Activated naive CD8-positive, alpha-beta T cell treated with anti-CD3 and anti-CD28 coated beads for 36 hours (primary cell): ENCODE results near the gene CD99L2. TPM values are rescaled to one million over a fixed set of nuclear protein-coding genes. Genes with fewer than 3 reads are reported as not detected.

ENCODE experiments used
- DNase-seq: peaks from one replicate; pipeline ENCODE4 v3.0.0; 2021
- H3K27ac Mint-ChIP-seq: one replicate; pipeline ENCODE4 v1.8.0; 2022; ENCODE audit warnings: mild to moderate bottlenecking, moderate library complexity, mixed read lengths
- H3K27me3 Mint-ChIP-seq: one replicate; pipeline ENCODE4 v1.8.0; 2022; ENCODE audit warnings: mild to moderate bottlenecking, mixed read lengths
- H3K36me3 Mint-ChIP-seq: one replicate; pipeline ENCODE4 v1.8.0; 2021; ENCODE audit warnings: mild to moderate bottlenecking, mixed read lengths
- H3K4me1 Mint-ChIP-seq: one replicate; pipeline ENCODE4 v1.8.0; 2021; ENCODE audit warnings: mixed read lengths
- H3K4me3 Mint-ChIP-seq: one replicate; pipeline ENCODE4 v1.8.0; 2022; ENCODE audit warnings: mild to moderate bottlenecking, moderate library complexity, mixed read lengths
- H3K9me3 Mint-ChIP-seq: one replicate; pipeline ENCODE4 v1.8.0; 2022; ENCODE audit warnings: mixed read lengths
- total RNA-seq, 2 experiments: library from RNA; stranded (reverse); gene quantifications; one replicate each; pipeline ENCODE4 v1.2.3, GENCODE V29; 2021

Gene CD99L2, protein sequence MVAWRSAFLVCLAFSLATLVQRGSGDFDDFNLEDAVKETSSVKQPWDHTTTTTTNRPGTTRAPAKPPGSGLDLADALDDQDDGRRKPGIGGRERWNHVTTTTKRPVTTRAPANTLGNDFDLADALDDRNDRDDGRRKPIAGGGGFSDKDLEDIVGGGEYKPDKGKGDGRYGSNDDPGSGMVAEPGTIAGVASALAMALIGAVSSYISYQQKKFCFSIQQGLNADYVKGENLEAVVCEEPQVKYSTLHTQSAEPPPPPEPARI
- total RNA-seq, result 1 to 10 TPM; 8.0 to 9.1 TPM

DNA sequence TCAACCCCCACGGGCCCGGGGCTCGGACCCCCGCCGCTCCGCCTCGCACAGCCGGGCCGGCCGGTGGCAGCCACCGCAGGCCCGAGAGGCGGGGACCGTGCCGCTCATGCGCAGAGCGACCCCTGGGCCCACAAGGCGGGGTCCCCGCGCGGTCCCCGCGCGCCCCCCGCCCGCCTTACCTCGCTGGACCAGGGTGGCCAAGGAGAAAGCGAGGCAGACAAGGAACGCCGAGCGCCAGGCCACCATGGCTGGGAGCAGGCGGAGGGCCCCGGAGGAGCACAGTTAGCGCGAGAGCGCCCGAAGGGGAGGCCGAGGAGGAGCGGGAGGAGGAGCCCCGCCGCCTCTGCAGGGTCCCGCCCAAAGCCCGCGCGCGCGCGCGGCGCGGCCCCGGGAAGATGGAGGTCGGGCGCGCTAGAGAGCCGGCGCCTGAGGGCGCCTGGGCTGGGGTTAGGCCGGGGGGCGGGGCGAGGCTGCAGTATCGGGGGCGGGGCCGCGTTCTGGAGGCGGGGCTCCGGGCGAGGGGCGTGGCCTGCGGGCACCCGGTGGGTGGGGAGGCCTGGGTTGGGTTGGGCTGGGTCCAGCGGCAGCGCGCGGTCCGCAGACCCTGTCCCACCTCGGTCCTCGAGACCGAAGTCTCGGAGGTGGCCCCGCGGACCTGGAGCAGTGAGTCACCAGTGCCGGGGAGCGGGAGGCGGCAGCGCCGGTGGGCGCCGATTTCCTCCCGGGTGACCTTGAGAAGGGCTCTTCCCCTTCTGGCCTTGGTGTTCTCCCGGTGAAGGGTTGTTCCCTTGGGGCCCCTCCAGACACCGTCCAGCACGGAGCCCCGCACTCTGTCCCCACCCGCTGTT is at the start of gene CD99L2:
Gene CD99L2, minus strand, starts transcription at position 326 of the 848 bp plus-strand sequence. Its CDS starts 80 bp downstream, at position 246.
- peaks cover 5% of the 10 kb centered on the region for H3K36me3 Mint-ChIP-seq
- peaks cover 5% of the 10 kb centered on the region for H3K4me1 Mint-ChIP-seq
- no peaks in the 10 kb centered on the region for H3K9me3 Mint-ChIP-seq
- no peaks in the 10 kb centered on the region for H3K27me3 Mint-ChIP-seq
- DNase-seq, result peak; percentile 87
- H3K27ac Mint-ChIP-seq, result peak within 1 kb of the TSS; percentile 55
- H3K4me3 Mint-ChIP-seq, result peak within 1 kb of the TSS; percentile 79

DNA sequence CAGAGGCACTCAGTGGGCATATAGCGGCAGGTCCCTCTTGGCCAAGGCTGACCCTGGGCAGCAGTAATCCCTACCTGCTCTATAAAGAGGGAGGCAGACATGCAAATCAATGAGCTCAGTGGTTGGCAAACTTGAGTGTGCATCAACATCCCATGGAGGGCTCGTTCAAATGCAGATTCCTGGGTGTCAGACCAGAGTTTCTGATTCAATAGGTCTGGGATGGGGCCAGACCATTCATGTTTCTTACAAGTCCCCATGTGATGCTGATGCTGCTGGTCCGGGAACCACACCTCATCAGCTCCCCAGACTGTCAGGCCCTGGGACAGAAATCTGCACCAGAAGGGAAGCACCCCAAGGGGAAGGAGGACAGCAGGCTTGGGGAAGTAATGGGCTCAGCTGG is 45.8 kb upstream of the CD99L2 start:
- Mint-ChIP-seq H3K4me1 (no peaks in the 10 kb centered on the region), H3K36me3 (no peaks in the 10 kb centered on the region), H3K27me3 (no peaks in the 10 kb centered on the region)

DNA sequence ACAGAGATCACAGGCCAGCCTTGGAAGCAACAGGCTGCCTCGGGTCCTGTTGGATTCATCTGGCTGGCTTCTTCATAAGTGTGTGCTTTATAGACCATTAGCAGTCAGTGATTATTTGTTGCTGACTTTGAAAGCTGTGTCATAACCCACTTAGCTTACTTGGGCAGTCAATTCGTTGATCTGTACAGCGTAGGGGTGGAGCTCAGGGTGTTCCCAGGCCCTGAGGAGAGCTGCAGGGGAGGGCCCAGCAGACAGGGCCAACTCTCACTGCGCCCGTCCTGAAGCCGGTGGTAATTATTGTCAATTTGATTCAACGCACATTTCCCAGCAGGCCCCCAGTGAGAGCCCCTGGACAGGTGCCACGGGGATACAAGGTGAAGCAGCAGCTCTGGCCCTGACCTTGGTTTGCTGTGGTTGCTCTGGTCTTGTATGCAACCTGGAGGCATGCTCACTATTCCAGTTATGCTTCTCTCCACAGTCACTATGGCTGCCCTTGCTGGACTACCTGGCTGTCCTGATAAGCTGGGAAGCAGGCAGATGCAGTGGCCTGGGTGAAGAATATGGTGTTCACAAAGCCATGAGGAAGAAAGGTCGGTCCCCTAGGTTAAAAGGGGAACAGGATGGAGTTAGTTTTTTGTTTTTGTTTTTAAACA is 44.6 kb upstream of the CD99L2 start:
- no peaks in the 10 kb centered on the region for H3K9me3 Mint-ChIP-seq
- no peaks in the 10 kb centered on the region for H3K27me3 Mint-ChIP-seq
- no peak overlapping the region for H3K4me3 Mint-ChIP-seq
- DNase-seq, result no peak
- H3K27ac Mint-ChIP-seq, result no peak overlapping the region
- no peaks in the 10 kb centered on the region for H3K4me1 Mint-ChIP-seq
- H3K36me3 Mint-ChIP-seq, result no peaks in the 10 kb centered on the region

More for the DNA sequence above, 45.8 kb upstream of the CD99L2 start:
- DNase-seq, result no peak
- Mint-ChIP-seq H3K4me3 (no peak overlapping the region), H3K27ac (no peak overlapping the region), H3K9me3 (no peaks in the 10 kb centered on the region)

DNA sequence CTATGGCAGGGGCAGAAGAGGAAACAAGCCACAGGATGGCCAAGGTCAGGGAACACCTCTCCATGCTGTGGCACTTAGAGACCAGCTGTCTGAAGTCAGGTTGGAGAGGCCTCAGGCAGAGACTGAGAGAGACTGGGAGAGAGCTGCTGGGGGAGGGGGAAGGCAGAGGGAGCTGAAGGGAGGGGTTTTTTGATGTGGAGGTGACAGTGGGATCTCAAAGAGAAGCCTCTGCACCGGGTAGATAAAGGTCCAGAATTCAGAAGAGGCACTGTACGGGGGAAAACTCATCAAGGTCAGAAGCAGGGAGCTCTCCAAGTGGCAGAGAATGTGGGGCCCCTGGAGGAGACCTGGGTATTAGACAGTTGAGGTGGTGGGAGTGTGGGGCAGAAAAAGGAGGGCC is 43.1 kb upstream of the CD99L2 start:
- no peak for DNase-seq
- Mint-ChIP-seq H3K4me1 (no peaks in the 10 kb centered on the region), H3K36me3 (peaks cover 1% of the 10 kb centered on the region), H3K27me3 (no peaks in the 10 kb centered on the region), H3K27ac (no peak overlapping the region), H3K4me3 (no peak overlapping the region), H3K9me3 (no peaks in the 10 kb centered on the region)

DNA sequence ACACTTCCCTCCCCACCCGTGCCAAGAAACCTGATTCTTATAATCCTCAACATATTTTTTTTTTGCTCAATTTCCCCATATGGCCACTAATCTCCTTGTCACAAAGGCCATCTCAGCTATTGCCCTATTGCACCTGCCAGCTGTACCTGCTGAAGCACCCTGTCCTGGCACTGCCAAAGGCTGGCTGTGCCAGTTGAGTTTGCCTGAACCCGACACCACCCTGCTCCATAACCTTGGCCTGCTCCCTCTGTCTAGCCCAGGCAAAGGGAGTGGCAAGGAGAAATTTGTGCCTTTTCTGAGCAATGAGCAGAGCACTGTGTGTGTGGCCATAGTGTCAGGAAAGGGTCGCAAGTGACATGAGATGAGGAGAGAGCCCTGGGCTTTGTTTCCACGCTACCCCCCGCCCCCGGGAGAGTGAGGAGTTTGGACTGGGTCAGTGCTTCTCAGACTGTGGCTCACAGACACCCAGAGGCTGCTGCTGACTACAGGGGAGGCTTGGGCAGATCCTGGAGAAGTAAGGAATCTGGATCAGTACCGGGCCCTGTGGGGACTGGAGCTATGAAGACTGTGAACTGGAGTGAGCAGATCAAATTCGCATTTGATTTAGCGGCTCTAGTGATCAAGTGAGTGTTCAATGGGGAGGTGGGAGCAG is 42.5 kb upstream of the CD99L2 start:
- Mint-ChIP-seq H3K4me1 (no peaks in the 10 kb centered on the region), H3K27ac (no peak overlapping the region), H3K4me3 (no peak overlapping the region)

DNA sequence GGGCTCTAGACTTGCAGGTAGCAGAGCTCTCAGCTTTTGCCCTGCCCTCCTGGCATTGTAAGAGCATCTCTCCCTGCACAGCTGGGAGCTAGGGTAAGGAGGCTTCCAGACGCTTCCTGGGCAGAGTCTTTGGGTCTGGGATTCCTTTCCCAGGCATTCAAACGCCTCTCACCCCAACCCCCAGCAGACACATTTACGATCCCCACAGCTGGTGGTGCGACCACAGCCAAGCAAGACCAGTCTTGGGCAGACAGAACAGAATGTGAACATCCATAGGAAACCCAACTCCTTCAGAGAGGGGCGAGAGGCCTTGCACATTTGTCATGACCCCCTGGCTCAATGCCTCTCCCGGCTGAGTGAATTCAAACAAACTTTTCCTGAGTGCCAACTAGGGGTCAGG is 38.1 kb upstream of the CD99L2 start:
- Mint-ChIP-seq H3K36me3 (peaks cover 1% of the 10 kb centered on the region), H3K4me1 (no peaks in the 10 kb centered on the region), H3K27ac (no peak overlapping the region), H3K4me3 (no peak overlapping the region), H3K9me3 (no peaks in the 10 kb centered on the region), H3K27me3 (no peaks in the 10 kb centered on the region)
- no peak for DNase-seq

More for the DNA sequence above, 42.5 kb upstream of the CD99L2 start:
- DNase-seq, result no peak
- Mint-ChIP-seq H3K36me3 (peaks cover 1% of the 10 kb centered on the region), H3K27me3 (no peaks in the 10 kb centered on the region), H3K9me3 (no peaks in the 10 kb centered on the region)

DNA sequence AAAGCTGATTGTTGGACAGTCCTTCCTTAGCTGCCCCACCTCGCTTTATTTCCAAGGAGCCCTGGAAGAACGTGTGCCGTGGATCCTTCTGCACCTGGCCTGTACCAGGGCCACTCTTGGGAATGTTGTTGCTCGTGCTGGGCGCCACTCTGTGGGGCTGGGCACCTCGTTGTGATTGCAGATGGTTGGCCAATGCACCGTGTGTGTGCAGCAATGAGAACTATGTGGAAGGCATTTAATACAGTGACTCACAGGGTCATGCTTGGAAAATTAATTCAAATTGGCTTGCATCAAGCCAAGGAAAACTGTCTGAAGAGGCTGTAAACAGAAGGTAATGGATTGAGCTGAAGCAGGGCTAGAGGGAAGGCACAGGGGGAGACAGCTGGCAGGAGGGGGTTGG is 37.0 kb upstream of the CD99L2 start:
- Mint-ChIP-seq H3K4me3 (no peak overlapping the region), H3K27ac (no peak overlapping the region), H3K4me1 (no peaks in the 10 kb centered on the region), H3K36me3 (peaks cover 1% of the 10 kb centered on the region), H3K9me3 (no peaks in the 10 kb centered on the region), H3K27me3 (no peaks in the 10 kb centered on the region)
- no peak for DNase-seq

DNA sequence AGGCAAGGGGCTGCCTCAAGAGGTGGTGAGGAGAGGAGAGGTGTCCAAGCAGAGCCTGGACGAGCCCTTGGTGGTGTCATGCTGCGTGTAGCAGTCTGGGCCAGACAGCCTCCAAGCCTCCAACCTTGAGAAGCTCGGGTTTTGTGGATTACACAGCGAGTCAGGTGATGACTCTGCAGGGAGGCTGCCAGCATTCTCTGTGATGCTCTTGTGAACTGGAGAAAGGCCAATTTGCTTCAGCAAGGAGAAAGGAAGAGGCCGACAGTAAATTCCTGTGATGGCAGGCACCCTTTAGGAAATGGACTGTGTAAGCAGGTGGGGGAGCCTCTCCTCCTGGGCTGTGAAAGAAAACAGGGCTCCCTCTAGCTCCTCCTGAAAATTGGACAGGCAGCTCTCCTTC is 36.0 kb upstream of the CD99L2 start:
- H3K4me1 Mint-ChIP-seq, result no peaks in the 10 kb centered on the region
- H3K27me3 Mint-ChIP-seq, result no peaks in the 10 kb centered on the region
- no peak for DNase-seq
- no peak overlapping the region for H3K27ac Mint-ChIP-seq
- H3K9me3 Mint-ChIP-seq, result no peaks in the 10 kb centered on the region
- H3K36me3 Mint-ChIP-seq, result peaks cover 1% of the 10 kb centered on the region
- no peak overlapping the region for H3K4me3 Mint-ChIP-seq

DNA sequence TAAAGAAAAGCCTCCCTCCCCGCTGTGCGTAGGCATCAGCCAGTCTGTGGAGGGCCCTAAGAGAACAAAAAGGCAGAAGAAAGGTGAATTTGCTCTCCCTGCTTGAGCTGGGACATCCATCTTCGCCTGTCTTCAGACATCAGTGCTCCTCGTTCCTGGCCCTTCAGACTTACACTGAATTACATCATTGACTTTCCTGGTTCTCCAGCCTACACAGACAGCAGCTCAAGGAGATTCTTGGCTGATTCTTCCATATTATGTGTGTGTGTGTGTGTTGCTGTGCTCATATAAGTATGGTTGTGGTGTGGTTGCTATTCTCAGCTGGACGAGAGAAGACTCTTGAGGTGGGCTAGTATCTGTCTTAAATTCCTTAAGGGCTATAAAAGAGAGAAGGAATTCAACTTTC is 35.5 kb upstream of the CD99L2 start:
- H3K9me3 Mint-ChIP-seq, result no peaks in the 10 kb centered on the region
- no peak overlapping the region for H3K4me3 Mint-ChIP-seq
- H3K4me1 Mint-ChIP-seq, result no peaks in the 10 kb centered on the region
- no peak overlapping the region for H3K27ac Mint-ChIP-seq
- H3K27me3 Mint-ChIP-seq, result no peaks in the 10 kb centered on the region
- no peak for DNase-seq
- H3K36me3 Mint-ChIP-seq, result peaks cover 1% of the 10 kb centered on the region

DNA sequence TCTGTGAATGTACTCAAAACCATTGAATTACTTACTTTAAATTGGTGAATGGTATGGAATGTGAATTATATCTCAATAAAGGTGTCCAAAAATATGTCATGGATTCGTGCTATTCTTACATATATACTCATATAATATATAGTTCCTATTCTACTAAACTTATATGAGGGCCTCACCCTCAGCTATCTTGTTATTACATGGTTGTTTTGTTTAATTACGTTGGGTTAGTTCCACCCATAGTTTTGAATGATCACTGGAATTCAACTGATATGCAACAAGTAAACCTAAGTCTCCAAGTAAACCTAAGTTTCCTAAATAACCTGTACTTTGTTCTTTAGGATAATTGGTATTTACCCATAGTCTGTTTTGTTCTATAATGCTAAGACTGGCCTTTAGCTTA is 30.6 kb upstream of the CD99L2 start:
- H3K9me3 Mint-ChIP-seq, result no peaks in the 10 kb centered on the region
- no peak overlapping the region for H3K4me3 Mint-ChIP-seq
- no peak for DNase-seq
- no peaks in the 10 kb centered on the region for H3K4me1 Mint-ChIP-seq
- H3K27me3 Mint-ChIP-seq, result no peaks in the 10 kb centered on the region
- H3K36me3 Mint-ChIP-seq, result no peaks in the 10 kb centered on the region
- H3K27ac Mint-ChIP-seq, result no peak overlapping the region

DNA sequence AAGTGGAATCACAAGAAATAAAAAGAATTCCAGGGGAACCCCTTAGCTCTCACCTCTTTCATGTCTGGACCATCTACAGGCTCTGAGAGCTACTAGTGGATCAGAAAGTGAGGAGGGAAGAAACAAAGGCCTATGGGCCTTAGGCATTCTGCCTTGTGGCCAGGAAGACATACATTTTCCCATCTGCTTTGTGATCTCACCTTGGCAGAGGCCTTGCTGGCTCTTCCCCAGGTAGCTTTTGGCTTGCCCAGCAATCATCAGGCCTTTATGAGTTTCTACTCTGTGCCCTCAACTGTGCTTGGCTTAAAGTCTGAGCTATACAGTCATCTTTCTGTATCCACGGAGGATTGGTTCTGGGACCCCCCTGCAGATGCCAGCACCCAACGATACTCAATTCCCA is 28.3 kb upstream of the CD99L2 start:
- no peaks in the 10 kb centered on the region for H3K27me3 Mint-ChIP-seq
- no peak overlapping the region for H3K4me3 Mint-ChIP-seq
- no peaks in the 10 kb centered on the region for H3K36me3 Mint-ChIP-seq
- no peaks in the 10 kb centered on the region for H3K4me1 Mint-ChIP-seq
- H3K9me3 Mint-ChIP-seq, result no peaks in the 10 kb centered on the region
- no peak overlapping the region for H3K27ac Mint-ChIP-seq
- no peak for DNase-seq

DNA sequence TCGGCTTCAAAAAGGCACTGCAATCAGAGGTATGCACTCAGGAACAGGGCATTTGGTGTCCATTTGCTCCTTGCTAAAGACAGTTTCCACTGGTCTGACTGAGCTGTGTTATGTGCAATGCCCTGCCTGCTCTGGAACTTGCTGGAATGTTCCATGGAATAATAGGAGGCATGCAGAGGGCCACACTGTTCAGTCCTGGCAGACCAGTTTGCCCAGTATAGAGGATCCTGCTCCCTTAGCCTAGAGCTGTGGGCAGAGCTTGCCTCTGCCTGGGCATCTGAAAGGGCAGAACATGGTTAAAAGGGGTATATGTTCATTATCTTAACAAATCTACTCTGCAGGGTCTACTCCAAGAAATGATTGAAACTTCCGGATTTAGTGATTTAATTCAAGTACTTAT is 27.8 kb upstream of the CD99L2 start:
- no peak overlapping the region for H3K4me3 Mint-ChIP-seq
- no peaks in the 10 kb centered on the region for H3K36me3 Mint-ChIP-seq
- H3K27ac Mint-ChIP-seq, result no peak overlapping the region
- no peaks in the 10 kb centered on the region for H3K27me3 Mint-ChIP-seq
- no peaks in the 10 kb centered on the region for H3K4me1 Mint-ChIP-seq
- H3K9me3 Mint-ChIP-seq, result no peaks in the 10 kb centered on the region
- DNase-seq, result no peak

DNA sequence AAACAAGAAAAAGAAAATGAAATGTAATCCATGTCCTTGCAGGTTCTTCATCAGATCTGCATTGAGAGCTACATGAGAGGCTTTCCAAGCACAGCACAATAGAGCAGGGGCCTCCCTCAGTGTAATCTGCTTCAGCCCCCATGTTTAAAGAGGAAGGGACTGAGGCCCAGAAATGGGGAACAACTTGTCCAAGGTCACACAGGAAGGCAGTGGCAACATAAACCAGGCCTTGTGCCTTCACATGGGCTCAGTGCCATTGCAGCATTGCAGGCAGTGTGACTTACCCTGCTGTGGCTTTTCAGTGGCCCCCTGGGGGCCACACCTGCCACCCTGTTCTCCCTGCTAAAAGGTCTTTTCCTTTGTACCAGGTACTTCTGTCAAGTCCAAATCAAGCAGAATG is 20.9 kb upstream of the CD99L2 start:
- Mint-ChIP-seq H3K4me3 (no peak overlapping the region), H3K9me3 (no peaks in the 10 kb centered on the region), H3K4me1 (no peaks in the 10 kb centered on the region), H3K27ac (no peak overlapping the region), H3K27me3 (no peaks in the 10 kb centered on the region), H3K36me3 (no peaks in the 10 kb centered on the region)
- no peak for DNase-seq

DNA sequence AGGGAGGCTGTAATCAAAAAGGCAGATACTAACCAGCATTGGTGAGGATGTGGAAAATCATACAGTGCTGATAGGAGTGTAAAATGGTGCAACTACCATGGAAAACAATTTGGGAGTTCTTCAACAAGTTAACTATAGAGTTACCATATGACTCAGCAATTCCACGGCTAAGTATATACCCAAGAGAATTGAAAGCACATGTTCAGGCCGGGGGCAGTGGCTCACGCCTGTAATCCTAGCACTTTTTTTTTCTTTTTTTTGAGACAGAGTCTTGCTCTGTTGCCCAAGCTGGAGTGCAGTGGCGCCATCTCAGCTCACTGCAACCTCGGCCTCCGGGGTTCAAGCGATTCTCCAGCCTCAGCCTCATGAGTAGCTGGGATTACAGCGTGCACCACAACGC is 15.0 kb upstream of the CD99L2 start:
- Mint-ChIP-seq H3K4me1 (no peaks in the 10 kb centered on the region), H3K4me3 (no peak overlapping the region), H3K36me3 (no peaks in the 10 kb centered on the region), H3K9me3 (no peaks in the 10 kb centered on the region), H3K27ac (no peak overlapping the region), H3K27me3 (no peaks in the 10 kb centered on the region)
- DNase-seq, result no peak

DNA sequence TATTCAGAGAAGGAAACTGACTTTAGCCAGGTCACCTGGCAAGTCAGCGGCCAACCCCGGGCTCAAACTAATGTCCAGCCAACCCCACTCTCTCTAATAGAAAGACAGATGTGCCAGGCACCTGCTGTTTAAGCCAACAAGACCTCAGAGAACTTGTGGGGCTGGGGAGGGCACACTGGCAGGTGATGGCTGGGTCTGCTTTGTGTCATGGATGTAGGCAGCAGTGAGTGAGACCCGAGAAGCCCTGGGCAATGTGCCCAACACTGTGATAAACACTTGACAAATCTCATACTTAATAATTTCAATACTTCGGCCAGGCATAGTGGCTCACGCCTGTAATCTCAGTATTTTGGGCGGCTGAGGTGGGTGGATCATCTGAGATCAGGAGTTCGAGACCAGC is 9.0 kb upstream of the CD99L2 start:
- no peaks in the 10 kb centered on the region for H3K27me3 Mint-ChIP-seq
- no peaks in the 10 kb centered on the region for H3K9me3 Mint-ChIP-seq
- no peak overlapping the region for H3K4me3 Mint-ChIP-seq
- no peak for DNase-seq
- no peak overlapping the region for H3K27ac Mint-ChIP-seq
- H3K4me1 Mint-ChIP-seq, result no peaks in the 10 kb centered on the region
- no peaks in the 10 kb centered on the region for H3K36me3 Mint-ChIP-seq
